ENCODE measurements around the gene HSD17B14. TPM values are rescaled to one million over a fixed set of nuclear protein-coding genes. Genes with fewer than 3 reads are reported as not detected.

HSD17B14 gene
- total and polyA plus RNA-seq, 9 of the 15 experiments (the other 6 are each of a cell fraction or from before 2014, with no cell fraction given): 0.16 TPM; not detected in 8

GRCh38 chr19:48784527-48784926, 51.8 kb downstream of the HSD17B14 start (continued):
- no peak for TF ChIP-seq SMARCC2 (IDR thresholded peaks at IDR 0.05; ENCODE audit: low read depth)
- TF ChIP-seq ZNF696 (CRISPR knock-in tag; conservative IDR thresholded peaks at IDR 0.05): no peak
- TF ChIP-seq PHB2 (IDR thresholded peaks at IDR 0.05; ENCODE audit: low read depth): no peak
- peak; percentile 54 for TF ChIP-seq BRD9 (IDR thresholded peaks at IDR 0.05; ENCODE audit: low read depth, partially characterized antibody)
- TF ChIP-seq FOXP4 (CRISPR knock-in tag; IDR thresholded peaks at IDR 0.05; ENCODE audit: borderline replicate concordance): no peak
- no peak for TF ChIP-seq ZBTB1 (CRISPR knock-in tag; IDR thresholded peaks at IDR 0.05; ENCODE audit: borderline replicate concordance, low read depth)
- TF ChIP-seq PTRF (tag; IDR thresholded peaks at IDR 0.05): no peak
- TF ChIP-seq ILK (tag; IDR thresholded peaks at IDR 0.05; ENCODE audit: borderline replicate concordance, low read depth): no peak
- TF ChIP-seq CBFA2T2 (conservative IDR thresholded peaks at IDR 0.05): no peak
- TF ChIP-seq ZBTB33 (CRISPR knock-in tag; IDR thresholded peaks at IDR 0.05): no peak
- peak; percentile 85 for TF ChIP-seq SMC3 (conservative IDR thresholded peaks at IDR 0.05; ENCODE audit: insufficient read depth, low read depth, low read length)
- TF ChIP-seq SMAD4 (CRISPR knock-in tag; conservative IDR thresholded peaks at IDR 0.05): peak; percentile 25; the same call in 1 of the 2 replicates
- peak; percentile 38; the same call in 1 of the 2 replicates for TF ChIP-seq JUND (IDR thresholded peaks at IDR 0.05; ENCODE audit: borderline replicate concordance, low read depth, low read length)
- TF ChIP-seq JUND (tag; IDR thresholded peaks at IDR 0.05; ENCODE audit: borderline replicate concordance, low read depth, low read length): no peak
- no peak for TF ChIP-seq ZNF311 (CRISPR knock-in tag; IDR thresholded peaks at IDR 0.05)
- TF ChIP-seq ZBTB12 (CRISPR knock-in tag; IDR thresholded peaks at IDR 0.05): no peak
- no peak for TF ChIP-seq ZZZ3 (IDR thresholded peaks at IDR 0.05)
- TF ChIP-seq ZNF592 (IDR thresholded peaks at IDR 0.05): peak; percentile 80
- TF ChIP-seq FIP1L1 (IDR thresholded peaks at IDR 0.05; ENCODE audit: low read depth, low read length, poor library complexity, severe bottlenecking): no peak
- TF ChIP-seq TEAD2 (tag; IDR thresholded peaks at IDR 0.05): no peak

All from K562 (cell line).